CD1c-positive myeloid dendritic cell (primary cell): ENCODE results near the gene TPST2.
"Not testable (repeated sequence)": the region's sequence is repeated elsewhere in the genome, so short reads cannot be mapped to it uniquely, and the experiment has no call there.

Source experiments
- DNase-seq: peaks from one replicate; pipeline ENCODE4 v3.0.0-alpha.2; 2016; ENCODE audit errors: extremely low spot score

Gene TPST2

GRCh38 chr22:26534171-26534855, 55.6 kb downstream of the TPST2 start:
- DNase-seq, result no peak

- DNase-seq, result peak; percentile 2
These were observed 60.6 kb downstream of the TPST2 start for GRCh38 chr22:26529345-26529744.

- DNase-seq, result not testable (repeated sequence)
These were observed 61.4 kb downstream of the TPST2 start for GRCh38 chr22:26528518-26528917.

- DNase-seq, result no peak
These were observed 62.1 kb downstream of the TPST2 start for GRCh38 chr22:26527574-26528465.

- DNase-seq, result no peak
These were observed 62.8 kb downstream of the TPST2 start for GRCh38 chr22:26527167-26527566.

GRCh38 chr22:26525946-26526564, 63.9 kb downstream of the TPST2 start:
- no peak for DNase-seq

- no peak for DNase-seq
These were observed 65.1 kb downstream of the TPST2 start for GRCh38 chr22:26524870-26525269.

GRCh38 chr22:26522592-26522991, 67.3 kb downstream of the TPST2 start:
- no peak for DNase-seq

- DNase-seq, result no peak
These were observed 67.9 kb downstream of the TPST2 start for GRCh38 chr22:26522012-26522411.

GRCh38 chr22:26517429-26517828, 72.5 kb downstream of the TPST2 start:
- no peak for DNase-seq

- DNase-seq, result no peak
These were observed 73.4 kb downstream of the TPST2 start for GRCh38 chr22:26516503-26516902.

- no peak for DNase-seq
These were observed 74.0 kb downstream of the TPST2 start for GRCh38 chr22:26515931-26516330.

- no peak for DNase-seq
These were observed 75.3 kb downstream of the TPST2 start for GRCh38 chr22:26514419-26515161.

GRCh38 chr22:26513838-26514237, 76.1 kb downstream of the TPST2 start:
- DNase-seq, result no peak

- peak; percentile 98 for DNase-seq
These were observed 77.7 kb downstream of the TPST2 start, which contains the start of gene TFIP11 for GRCh38 chr22:26512149-26512793. Gene TFIP11, minus strand, starts transcription at chr22:26512473. Its CDS starts 2,201 bp downstream, at chr22:26510272.

- DNase-seq, result no peak
These were observed 81.8 kb downstream of the TPST2 start for GRCh38 chr22:26508148-26508547.

GRCh38 chr22:26503758-26504157, 86.2 kb downstream of the TPST2 start:
- DNase-seq, result no peak

- peak; percentile 48 for DNase-seq
These were observed 87.0 kb downstream of the TPST2 start for GRCh38 chr22:26502688-26503561.

GRCh38 chr22:26501996-26502395, 87.9 kb downstream of the TPST2 start:
- DNase-seq, result no peak

- DNase-seq, result no peak
These were observed 90.7 kb downstream of the TPST2 start for GRCh38 chr22:26499188-26499703.
